Amniotic stem cell (primary cell): ENCODE data around the gene PPP1R3G.

Experiments used
- DNase-seq: peaks from one replicate; lab custom pipeline; 2025; lab: John Stamatoyannopoulos, UW

PPP1R3G gene

GRCh38 chr6:5094327-5094726 lies 9.2 kb downstream of the PPP1R3G start:
- peak; percentile 82 for DNase-seq

GRCh38 chr6:5095236-5095635 lies 10.1 kb downstream of the PPP1R3G start:
- DNase-seq: no peak

- no peak for DNase-seq
Observed at GRCh38 chr6:5096482-5096881, 11.3 kb downstream of the PPP1R3G start.

GRCh38 chr6:5098501-5099270 lies 13.5 kb downstream of the PPP1R3G start:
- no peak for DNase-seq

GRCh38 chr6:5099537-5099936 lies 14.4 kb downstream of the PPP1R3G start:
- no peak for DNase-seq

- DNase-seq: no peak
Observed at GRCh38 chr6:5100806-5101205, 15.7 kb downstream of the PPP1R3G start.

GRCh38 chr6:5102267-5102970 lies 17.3 kb downstream of the PPP1R3G start:
- DNase-seq: no peak

GRCh38 chr6:5103250-5103649 lies 18.1 kb downstream of the PPP1R3G start:
- DNase-seq: no peak

- no peak for DNase-seq
Observed at GRCh38 chr6:5104667-5105066, 19.5 kb downstream of the PPP1R3G start.

GRCh38 chr6:5105146-5105545 lies 20.0 kb downstream of the PPP1R3G start:
- DNase-seq: no peak

- no peak for DNase-seq
Observed at GRCh38 chr6:5107341-5107740, 22.2 kb downstream of the PPP1R3G start.

- no peak for DNase-seq
Observed at GRCh38 chr6:5108068-5108467, 22.9 kb downstream of the PPP1R3G start.

GRCh38 chr6:5108536-5109150 lies 23.5 kb downstream of the PPP1R3G start:
- no peak for DNase-seq

GRCh38 chr6:5109436-5109835 lies 24.3 kb downstream of the PPP1R3G start:
- no peak for DNase-seq

- no peak for DNase-seq
Observed at GRCh38 chr6:5110246-5110645, 25.1 kb downstream of the PPP1R3G start.

GRCh38 chr6:5111626-5112025 lies 26.5 kb downstream of the PPP1R3G start:
- no peak for DNase-seq

GRCh38 chr6:5112066-5112799 lies 27.1 kb downstream of the PPP1R3G start:
- peak; percentile 44 for DNase-seq

- DNase-seq: no peak
Observed at GRCh38 chr6:5113096-5113495, 28.0 kb downstream of the PPP1R3G start.

- DNase-seq: no peak
Observed at GRCh38 chr6:5115168-5115567, 30.0 kb downstream of the PPP1R3G start.

GRCh38 chr6:5116243-5116991 lies 31.3 kb downstream of the PPP1R3G start:
- DNase-seq: no peak

GRCh38 chr6:5119090-5119951 lies 34.2 kb downstream of the PPP1R3G start:
- no peak for DNase-seq
